K562 (cell line): Measurements from ENCODE around the gene NRSN2. TPM values are rescaled to one million over a fixed set of nuclear protein-coding genes. Genes with fewer than 3 reads are reported as not detected.
A peak's percentile ranks its signal among the peaks of the same experiment; 100 is the strongest.

Experiments
- ATAC-seq: fragments of 200-7000 bp; cut with Tn5 transposase; 3 replicates; pipeline ENCODE4 v1.9.1; 2020; ENCODE audit warnings: moderate library complexity
- BruUV-seq: library from RNA; stranded (reverse); fragments of 400-500 nt; replicated peaks from 2 replicates; lab custom pipeline; 2021; lab: Mats Ljungman, UMichigan
- CTCF ChIA-PET: fragments of 300-600 bp; formaldehyde crosslinking; extraction: SDS; loops from one replicate; lab custom pipeline; 2021; ENCODE audit warnings: low intra/inter-chr PET ratio; lab: Yijun Ruan, JAX
- POLR2A ChIA-PET: fragments of 300-600, 350-650 bp; sonication (Branson Sonifier 250); formaldehyde crosslinking; extraction: SDS; loops from one replicate; lab custom pipeline; 2021; ENCODE audit warnings: antibody characterized with exemption, inconsistent platforms; lab: Yijun Ruan, JAX
- DNase-seq, 4 experiments: peaks; one replicate each; pipeline versions ENCODE4 v3.0.0 to v3.0.0-alpha.2; 2011 to 2018; ENCODE audit warnings: low spot score in 3 of 4, mixed read lengths in 3 of 4; ENCODE audit errors: extremely low read depth in 1 of 4
- FAIRE-seq: peaks from 2 replicates; lab custom pipeline; 2011; peaks lifted over from hg19 to GRCh38; lab: Jason Lieb, UNC
- H2AFZ ChIP-seq: 2 replicates; pipeline ENCODE4 v1.6.0; 2011; ENCODE audit warnings: low read depth, low read length, control low read depth, inconsistent platforms
- H3K27ac ChIP-seq: fragments of 200-600 bp; 3 replicates; pipeline ENCODE4 v1.8.0; 2011; ENCODE audit warnings: low read depth, mild to moderate bottlenecking, control low read depth, inconsistent platforms, low read length, moderate library complexity, mixed read lengths; ENCODE audit errors: extremely low read depth
- H3K27me3 ChIP-seq, 2 experiments: fragments of 300-600 bp in 1 of 2; 2 replicates in 1 of 2; 3 replicates in 1 of 2; pipeline versions ENCODE4 v1.6.0 to v1.8.0; 2011; ENCODE audit warnings: inconsistent platforms in 2 of 2, low read length in 2 of 2, mild to moderate bottlenecking in 1 of 2, mixed read lengths in 1 of 2, moderate library complexity in 1 of 2; ENCODE audit not compliant: control insufficient read depth in 2 of 2, insufficient read depth in 2 of 2
- H3K36me3 ChIP-seq: fragments of 300-600 bp; 3 replicates; pipeline ENCODE4 v1.8.0; 2011; ENCODE audit warnings: mild to moderate bottlenecking, low read length, inconsistent platforms; ENCODE audit not compliant: control insufficient read depth, insufficient read depth
- H3K4me1 ChIP-seq, 2 experiments: fragments of 200-600 bp in 1 of 2; replicated peaks in 1 of 2; 2 replicates in 1 of 2; 3 replicates in 1 of 2; pipeline versions ENCODE4 v1.5.1 to v1.8.0; 2011; ENCODE audit warnings: inconsistent platforms in 2 of 2, low read length in 2 of 2, mild to moderate bottlenecking in 1 of 2, mixed read lengths in 1 of 2, moderate library complexity in 1 of 2; ENCODE audit not compliant: control insufficient read depth in 2 of 2, insufficient read depth in 2 of 2
- H3K4me2 ChIP-seq: 2 replicates; pipeline ENCODE4 v1.6.1; 2011; ENCODE audit warnings: low read length, control low read depth, inconsistent platforms, mixed read lengths; ENCODE audit not compliant: insufficient read depth
- H3K4me3 ChIP-seq: fragments of 200-600 bp; sonication (generic), shearing (Covaris generic); 2 replicates; pipeline ENCODE4 v1.5.1; 2016; ENCODE audit warnings: control low read depth, inconsistent platforms
- H3K79me2 ChIP-seq: fragments of 200-600 bp; 3 replicates; pipeline ENCODE4 v1.8.0; 2011; ENCODE audit warnings: low read length, inconsistent platforms; ENCODE audit not compliant: control insufficient read depth, insufficient read depth
- H3K9ac ChIP-seq, 2 experiments: 2 replicates each; pipeline versions ENCODE4 v1.6.0 to v1.6.1; 2011; ENCODE audit warnings: low read depth in 2 of 2, low read length in 2 of 2, control low read depth in 1 of 2, inconsistent platforms in 1 of 2, mild to moderate bottlenecking in 1 of 2, mixed read lengths in 1 of 2; ENCODE audit not compliant: insufficient read depth in 1 of 2
- H3K9me1 ChIP-seq: one replicate; pipeline ENCODE4 v1.6.0; 2011; ENCODE audit warnings: inconsistent platforms, mild to moderate bottlenecking, low read length, moderate library complexity; ENCODE audit not compliant: control insufficient read depth, insufficient read depth
- H3K9me3 ChIP-seq: replicated peaks from 2 replicates; pipeline ENCODE4 v1.5.1; 2011; ENCODE audit warnings: low read depth, low read length, inconsistent platforms; ENCODE audit not compliant: control insufficient read depth, insufficient read depth
- H4K20me1 ChIP-seq: replicated peaks from 2 replicates; pipeline ENCODE4 v1.6.1; 2011; ENCODE audit warnings: low read length, inconsistent platforms, mixed read lengths; ENCODE audit not compliant: control insufficient read depth, insufficient read depth
- DMBX1 ChIP-seq: fragments of 250-450 bp; sonication (Bioruptor Pico); IDR thresholded peaks from 2 replicates; pipeline ENCODE4 v1.8.0; 2022; ENCODE audit warnings: inconsistent platforms, mild to moderate bottlenecking, moderate library complexity, borderline replicate concordance
- HDAC1 ChIP-seq, 2 experiments: fragments of 450-650 bp; IDR thresholded peaks; 2 replicates each; pipeline ENCODE4 v1.6.1; 2016 to 2017; ENCODE audit warnings: inconsistent platforms in 1 of 2, mild to moderate bottlenecking in 1 of 2, moderate library complexity in 1 of 2
- MAFG ChIP-seq: fragments of 450-650 bp; conservative IDR thresholded peaks from 2 replicates; pipeline ENCODE4 v1.6.1; 2016; ENCODE audit warnings: missing genetic modification characterization, missing compliant biosample characterization
- MEIS2 ChIP-seq: fragments of 450-650 bp; IDR thresholded peaks from 2 replicates; pipeline ENCODE4 v1.6.1; 2014; ENCODE audit warnings: mild to moderate bottlenecking; ENCODE audit not compliant: partially characterized antibody
- MGA ChIP-seq: fragments of 450-650 bp; IDR thresholded peaks from 2 replicates; pipeline ENCODE4 v1.6.1; 2016; ENCODE audit warnings: mild to moderate bottlenecking, moderate library complexity
- PCBP1 ChIP-seq: fragments of 200-400 bp; formaldehyde crosslinking; IDR thresholded peaks from 2 replicates; pipeline ENCODE4 v1.6.1; 2018; ENCODE audit warnings: mild to moderate bottlenecking, low read depth, low read length; ENCODE audit not compliant: poor library complexity, severe bottlenecking
- SMAD4 ChIP-seq: fragments of 250-450 bp; sonication (Bioruptor Pico); conservative IDR thresholded peaks from 2 replicates; pipeline ENCODE4 v1.8.0; 2021; ENCODE audit warnings: inconsistent platforms, mild to moderate bottlenecking, moderate library complexity
- SMARCA4 ChIP-seq: fragments of 450-650 bp; IDR thresholded peaks from 2 replicates; pipeline ENCODE4 v1.6.1; 2016
- ZNF586 ChIP-seq: fragments of 450-650 bp; formaldehyde crosslinking; conservative IDR thresholded peaks from 2 replicates; pipeline ENCODE4 v1.4.0; 2020; ENCODE audit warnings: mild to moderate bottlenecking, moderate library complexity
- WGBS: fragments of 100-300 bp; shearing (Covaris generic); methylation state at CpG from one replicate; pipeline ENCODE4 v1.1.6; 2016; ENCODE audit warnings: low coverage, mixed read lengths; ENCODE audit not compliant: insufficient coverage; ENCODE audit errors: missing lambda C conversion rate; 5-methylcytosine and 5-hydroxymethylcytosine counted together
- in situ Hi-C: fragments of 300-500 bp; cut with MboI; formaldehyde crosslinking; loops from 4 replicates; pipeline ENCODE4 v1.15.0; 2018; ENCODE audit warnings: inconsistent platforms, mixed read lengths
- intact Hi-C: fragments of 100-400 bp; cut with micrococcal nuclease; formaldehyde crosslinking; loops from 2 replicates; pipeline ENCODE4 v1.14.2; 2022
- polyA plus RNA-seq, 8 experiments: library from polyadenylated mRNA; depleted of rRNA in 4 of 8; stranded (reverse) in 5 of 8; unstranded in 3 of 8; fragments of >200 nt; fragmentation: Nextera tagmentation in 2 of 8; fragmentation: Illumina TruSeq in 1 of 8; extraction: Ambion mirVana in 2 of 8; extraction: Trizol in 1 of 8; gene quantifications; 2 replicates each; pipeline versions ENCODE4 v1.2.1 to v1.2.3, GENCODE V29; 2011 to 2014; ENCODE audit warnings: inconsistent platforms in 1 of 8, missing spikeins in 1 of 8
- total RNA-seq, 7 experiments: library from RNA; depleted of rRNA in 6 of 7; stranded (reverse); fragments of >200 nt in 6 of 7; fragmentation: Illumina TruSeq in 2 of 7; extraction: Trizol in 2 of 7; gene quantifications; 2 replicates each; pipeline versions ENCODE4 v1.2.1 to v1.2.3, GENCODE V29; 2011 to 2021; ENCODE audit warnings: low replicate concordance in 1 of 7

The NRSN2 gene
- total and polyA plus RNA-seq, 9 of the 15 experiments (the other 6 are each of a cell fraction or from before 2014, with no cell fraction given), result 7.5 to 29.7 (median 11.1) TPM

- Histone ChIP-seq H3K79me2 (no peaks in the 10 kb centered on the region), H3K27ac (peak overlapping the region; percentile 70), H3K9ac (peak overlapping the region; percentile 44 to 55; a peak in 3 of 4 replicates), H3K36me3 (peaks cover 24% of the 10 kb centered on the region; the same call in 2 of the 3 replicates), H3K27me3 (no peaks in the 10 kb centered on the region), H3K4me2 (peak overlapping the region; percentile 46; the same call in 1 of the 2 replicates), H3K9me3 (0 out of 2 replicates have a peak, but pooled peaks cover 3% of the 10 kb centered on the region), H4K20me1 (no peaks in the 10 kb centered on the region), H3K4me3 (no peak overlapping the region), H3K9me1 (no peaks in the 10 kb centered on the region), H2AFZ (peak overlapping the region; percentile 77), H3K4me1 (peaks cover 7 to 30% of the 10 kb centered on the region in 2 experiments; a peak in 4 of 5 replicates)
- BruUV-seq, result no TSS peak
- WGBS, result 24% methylated on average over 5 of the region's 5 CpGs
- intact Hi-C loops, result loop anchor here (5.0 kb wide), 1 partner anchor 62 kb away; the partner anchor contains the start of gene TBC1D20
- ATAC-seq, result peak; percentile 48
- FAIRE-seq, result peak; percentile 78
- POLR2A ChIA-PET, result interaction anchor here (0.5 to 8.7 kb wide), 16 partner anchors 10 to 282 kb away, joined by 3 to 95 read pairs (median 3); partner anchors contain the start of gene TRIB3
- peak; percentile 44 to 65 (median 52) for DNase-seq
- in situ Hi-C loops, result no loop called here
- CTCF ChIA-PET, result no interaction called here
- TF ChIP-seq SMARCA4, result peak; percentile 29; the same call in 1 of the 2 replicates
- peak; percentile 23 for TF ChIP-seq MEIS2
- peak; percentile 48; the same call in 1 of the 2 replicates for TF ChIP-seq MGA
- TF ChIP-seq SMAD4, result peak; percentile 3
- 0 out of 4 replicates have a peak, but pooled peaks of 1 of the 2 experiments have one; percentile 14 for TF ChIP-seq HDAC1 (IDR thresholded peaks at IDR 0.05)
- TF ChIP-seq PCBP1, result no peak
- TF ChIP-seq ZNF586 (CRISPR knock-in tag), result no peak
- TF ChIP-seq MAFG (tag), result peak; percentile 84
- TF ChIP-seq DMBX1, result peak; percentile 18; the same call in 1 of the 2 replicates
Observed at GRCh38 chr20:400454-401275, 53.8 kb downstream of the NRSN2 start.
